H1 (cell line): ENCODE data around the gene CACNA1B.

Experiments used
- ATF2 ChIP-seq: IDR thresholded peaks from 2 replicates; pipeline ENCODE4 v1.6.1; 2012; ENCODE audit warnings: low read length, inconsistent platforms
- ATF3 ChIP-seq: IDR thresholded peaks from 2 replicates; pipeline ENCODE4 v1.6.1; 2011; ENCODE audit warnings: low read depth, mild to moderate bottlenecking, low read length; ENCODE audit not compliant: insufficient read depth
- CEBPB ChIP-seq: IDR thresholded peaks from 2 replicates; pipeline ENCODE4 v1.6.1; 2012; ENCODE audit warnings: low read depth, low read length
- CTCF ChIP-seq, 3 experiments: IDR thresholded peaks; 1 replicate in 2 of 3; 2 replicates in 1 of 3; pipeline versions ENCODE4 v1.5.1 to v1.6.1; 2011; ENCODE audit warnings: low read length in 3 of 3, mild to moderate bottlenecking in 3 of 3, inconsistent platforms in 2 of 3, low read depth in 1 of 3, moderate library complexity in 1 of 3; ENCODE audit not compliant: insufficient read depth in 1 of 3; ENCODE audit errors: control extremely low read depth in 1 of 3
- EP300 ChIP-seq, 2 experiments: IDR thresholded peaks; 1 replicate in 1 of 2; 2 replicates in 1 of 2; pipeline ENCODE4 v1.6.1; 2011 to 2012; ENCODE audit warnings: low read depth in 2 of 2, low read length in 2 of 2, mild to moderate bottlenecking in 2 of 2, borderline replicate concordance in 1 of 2, inconsistent platforms in 1 of 2, moderate library complexity in 1 of 2
- EZH2 ChIP-seq: fragments of 200-600 bp; sonication (generic); IDR thresholded peaks from 2 replicates; pipeline ENCODE4 v1.7.1; 2012; ENCODE audit warnings: low read depth, mild to moderate bottlenecking, moderate library complexity, low read length, inconsistent platforms; ENCODE audit not compliant: severe bottlenecking
- JUND ChIP-seq: IDR thresholded peaks from 2 replicates; pipeline ENCODE4 v1.6.1; 2011; ENCODE audit warnings: mild to moderate bottlenecking, improper control_type of control experiment, low read length
- KDM5A ChIP-seq: fragments of 200-600 bp; IDR thresholded peaks from 2 replicates; pipeline ENCODE4 v1.7.1; 2012; ENCODE audit warnings: mild to moderate bottlenecking, low read length, inconsistent platforms, mixed read lengths
- MAX ChIP-seq: IDR thresholded peaks from 2 replicates; pipeline ENCODE4 v1.6.1; 2012; ENCODE audit warnings: inconsistent platforms
- POLR2AphosphoS5 ChIP-seq: IDR thresholded peaks from 2 replicates; pipeline ENCODE4 v1.6.1; 2011; ENCODE audit warnings: low read depth, low read length
- RNF2 ChIP-seq: fragments of 200-900, 300-1000 bp; sonication (generic); IDR thresholded peaks from 2 replicates; pipeline ENCODE4 v1.7.1; 2016; ENCODE audit warnings: borderline replicate concordance, low read depth, mild to moderate bottlenecking, antibody characterized with exemption, low read length; ENCODE audit not compliant: poor library complexity, severe bottlenecking; ENCODE audit errors: missing control alignments
- SP1 ChIP-seq: IDR thresholded peaks from 2 replicates; pipeline ENCODE4 v1.6.1; 2011; ENCODE audit warnings: low read depth, low read length
- TF ChIP-seq, protein P1 (sequence below): IDR thresholded peaks from 2 replicates; pipeline ENCODE4 v1.6.1; 2012; ENCODE audit warnings: inconsistent platforms
- TF ChIP-seq, protein P2 (sequence below): IDR thresholded peaks from 2 replicates; pipeline ENCODE4 v1.6.1; 2011; ENCODE audit warnings: low read length, improper control_type of control experiment

- TF ChIP-seq SP1 = no peak
- TF ChIP-seq EP300 (IDR thresholded peaks at IDR 0.05; ENCODE audit: borderline replicate concordance in 1 of 2, low read depth in 2 of 2, low read length in 2 of 2) = no peak
- no peak for TF ChIP-seq ATF3
- no peak for TF ChIP-seq ATF2
- no peak for TF ChIP-seq CTCF (IDR thresholded peaks at IDR 0.05; ENCODE audit: control extremely low read depth in 1 of 3, insufficient read depth in 1 of 3, low read depth in 1 of 3, low read length in 3 of 3)
- TF ChIP-seq, protein P1, sequence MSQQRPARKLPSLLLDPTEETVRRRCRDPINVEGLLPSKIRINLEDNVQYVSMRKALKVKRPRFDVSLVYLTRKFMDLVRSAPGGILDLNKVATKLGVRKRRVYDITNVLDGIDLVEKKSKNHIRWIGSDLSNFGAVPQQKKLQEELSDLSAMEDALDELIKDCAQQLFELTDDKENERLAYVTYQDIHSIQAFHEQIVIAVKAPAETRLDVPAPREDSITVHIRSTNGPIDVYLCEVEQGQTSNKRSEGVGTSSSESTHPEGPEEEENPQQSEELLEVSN = no peak
- TF ChIP-seq KDM5A = no peak
- TF ChIP-seq RNF2 = no peak
- no peak for TF ChIP-seq EZH2
- TF ChIP-seq JUND = no peak
- TF ChIP-seq, protein P2, sequence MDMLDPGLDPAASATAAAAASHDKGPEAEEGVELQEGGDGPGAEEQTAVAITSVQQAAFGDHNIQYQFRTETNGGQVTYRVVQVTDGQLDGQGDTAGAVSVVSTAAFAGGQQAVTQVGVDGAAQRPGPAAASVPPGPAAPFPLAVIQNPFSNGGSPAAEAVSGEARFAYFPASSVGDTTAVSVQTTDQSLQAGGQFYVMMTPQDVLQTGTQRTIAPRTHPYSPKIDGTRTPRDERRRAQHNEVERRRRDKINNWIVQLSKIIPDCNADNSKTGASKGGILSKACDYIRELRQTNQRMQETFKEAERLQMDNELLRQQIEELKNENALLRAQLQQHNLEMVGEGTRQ = no peak
- TF ChIP-seq MAX = no peak
- no peak for TF ChIP-seq POLR2AphosphoS5
- no peak for TF ChIP-seq CEBPB
These were observed 92.1 kb downstream of the CACNA1B start for GRCh38 chr9:137969685-137970084.
